ENCODE measurements around the gene RCE1. TPM values are rescaled to one million over a fixed set of nuclear protein-coding genes. Genes with fewer than 3 reads are reported as not detected.
"Not testable (repeated sequence)": the region's sequence is repeated elsewhere in the genome, so short reads cannot be mapped to it uniquely, and the experiment has no call there.

RCE1 gene
- total RNA-seq, 1 experiment from 2014 or later: 43.7 TPM

DNA sequence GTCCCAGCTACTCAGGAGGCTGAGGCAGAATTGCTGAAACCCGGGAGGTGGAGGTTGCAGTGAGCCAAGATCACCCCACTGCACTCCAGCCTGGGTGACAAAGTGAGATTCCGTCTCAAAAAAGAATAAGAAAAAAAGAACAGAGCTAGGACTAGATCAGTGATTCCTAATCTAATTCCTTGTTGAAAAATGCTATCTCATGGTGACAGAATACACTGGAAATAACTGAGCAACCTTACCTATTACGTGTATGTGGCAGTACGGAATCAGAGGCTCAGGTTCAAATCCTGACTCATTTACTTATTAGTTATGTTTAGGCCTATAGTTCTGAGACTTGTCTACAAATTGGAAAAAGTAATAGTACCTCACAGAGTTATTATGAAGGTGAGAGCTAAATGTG is 19.5 kb upstream of the RCE1 start:
- TF ChIP-seq TCF7L2 (IDR thresholded peaks at IDR 0.05; ENCODE audit: low read depth, low read length) (no peak), SIN3A (IDR thresholded peaks at IDR 0.05; ENCODE audit: borderline replicate concordance, insufficient read depth, low read depth, low read length) (no peak), POLR2AphosphoS5 (IDR thresholded peaks at IDR 0.05; ENCODE audit: low read depth, low read length) (no peak)
- TF ChIP-seq, protein P1, sequence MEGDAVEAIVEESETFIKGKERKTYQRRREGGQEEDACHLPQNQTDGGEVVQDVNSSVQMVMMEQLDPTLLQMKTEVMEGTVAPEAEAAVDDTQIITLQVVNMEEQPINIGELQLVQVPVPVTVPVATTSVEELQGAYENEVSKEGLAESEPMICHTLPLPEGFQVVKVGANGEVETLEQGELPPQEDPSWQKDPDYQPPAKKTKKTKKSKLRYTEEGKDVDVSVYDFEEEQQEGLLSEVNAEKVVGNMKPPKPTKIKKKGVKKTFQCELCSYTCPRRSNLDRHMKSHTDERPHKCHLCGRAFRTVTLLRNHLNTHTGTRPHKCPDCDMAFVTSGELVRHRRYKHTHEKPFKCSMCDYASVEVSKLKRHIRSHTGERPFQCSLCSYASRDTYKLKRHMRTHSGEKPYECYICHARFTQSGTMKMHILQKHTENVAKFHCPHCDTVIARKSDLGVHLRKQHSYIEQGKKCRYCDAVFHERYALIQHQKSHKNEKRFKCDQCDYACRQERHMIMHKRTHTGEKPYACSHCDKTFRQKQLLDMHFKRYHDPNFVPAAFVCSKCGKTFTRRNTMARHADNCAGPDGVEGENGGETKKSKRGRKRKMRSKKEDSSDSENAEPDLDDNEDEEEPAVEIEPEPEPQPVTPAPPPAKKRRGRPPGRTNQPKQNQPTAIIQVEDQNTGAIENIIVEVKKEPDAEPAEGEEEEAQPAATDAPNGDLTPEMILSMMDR (IDR thresholded peaks at IDR 0.05): no peak
- TF ChIP-seq, protein P2, sequence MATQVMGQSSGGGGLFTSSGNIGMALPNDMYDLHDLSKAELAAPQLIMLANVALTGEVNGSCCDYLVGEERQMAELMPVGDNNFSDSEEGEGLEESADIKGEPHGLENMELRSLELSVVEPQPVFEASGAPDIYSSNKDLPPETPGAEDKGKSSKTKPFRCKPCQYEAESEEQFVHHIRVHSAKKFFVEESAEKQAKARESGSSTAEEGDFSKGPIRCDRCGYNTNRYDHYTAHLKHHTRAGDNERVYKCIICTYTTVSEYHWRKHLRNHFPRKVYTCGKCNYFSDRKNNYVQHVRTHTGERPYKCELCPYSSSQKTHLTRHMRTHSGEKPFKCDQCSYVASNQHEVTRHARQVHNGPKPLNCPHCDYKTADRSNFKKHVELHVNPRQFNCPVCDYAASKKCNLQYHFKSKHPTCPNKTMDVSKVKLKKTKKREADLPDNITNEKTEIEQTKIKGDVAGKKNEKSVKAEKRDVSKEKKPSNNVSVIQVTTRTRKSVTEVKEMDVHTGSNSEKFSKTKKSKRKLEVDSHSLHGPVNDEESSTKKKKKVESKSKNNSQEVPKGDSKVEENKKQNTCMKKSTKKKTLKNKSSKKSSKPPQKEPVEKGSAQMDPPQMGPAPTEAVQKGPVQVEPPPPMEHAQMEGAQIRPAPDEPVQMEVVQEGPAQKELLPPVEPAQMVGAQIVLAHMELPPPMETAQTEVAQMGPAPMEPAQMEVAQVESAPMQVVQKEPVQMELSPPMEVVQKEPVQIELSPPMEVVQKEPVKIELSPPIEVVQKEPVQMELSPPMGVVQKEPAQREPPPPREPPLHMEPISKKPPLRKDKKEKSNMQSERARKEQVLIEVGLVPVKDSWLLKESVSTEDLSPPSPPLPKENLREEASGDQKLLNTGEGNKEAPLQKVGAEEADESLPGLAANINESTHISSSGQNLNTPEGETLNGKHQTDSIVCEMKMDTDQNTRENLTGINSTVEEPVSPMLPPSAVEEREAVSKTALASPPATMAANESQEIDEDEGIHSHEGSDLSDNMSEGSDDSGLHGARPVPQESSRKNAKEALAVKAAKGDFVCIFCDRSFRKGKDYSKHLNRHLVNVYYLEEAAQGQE (IDR thresholded peaks at IDR 0.05; ENCODE audit: insufficient read depth in 1 of 2, low read depth in 2 of 2, low read length in 1 of 2): no peak
- Histone ChIP-seq H3K9me3 (ENCODE audit: control insufficient read depth, insufficient read depth, low read depth, low read length) (no peaks in the 10 kb centered on the region), H3K27ac (ENCODE audit: low read length) (no peak overlapping the region), H3K27me3 (ENCODE audit: control insufficient read depth, insufficient read depth, low read length) (no peaks in the 10 kb centered on the region), H3K36me3 (ENCODE audit: control insufficient read depth, insufficient read depth, low read length) (no peaks in the 10 kb centered on the region), H3K4me3 (ENCODE audit: low read depth in 2 of 2, low read length in 2 of 2) (no peak overlapping the region), H3K4me1 (ENCODE audit: control insufficient read depth, insufficient read depth, low read length) (no peaks in the 10 kb centered on the region)
- no peak for ATAC-seq
- in situ Hi-C loops (cut with HindIII; ENCODE audit: low pct_unique_long_range_greater_than_20kb, low sequenced_read_pairs): no loop called here
- intact Hi-C loops (cut with micrococcal nuclease; ENCODE audit: unreplicated experiment): no loop called here
- POLR2A ChIA-PET: no interaction called here
- DNase-seq (ENCODE audit: low read depth, low spot score): no peak
- CTCF ChIA-PET: interaction anchor here (0.6 kb wide), 1 partner anchor 32 kb away, joined by 10 read pairs; no protein-coding TSS in a partner anchor
- BruUV-seq (replicated peaks): no TSS peak

DNA sequence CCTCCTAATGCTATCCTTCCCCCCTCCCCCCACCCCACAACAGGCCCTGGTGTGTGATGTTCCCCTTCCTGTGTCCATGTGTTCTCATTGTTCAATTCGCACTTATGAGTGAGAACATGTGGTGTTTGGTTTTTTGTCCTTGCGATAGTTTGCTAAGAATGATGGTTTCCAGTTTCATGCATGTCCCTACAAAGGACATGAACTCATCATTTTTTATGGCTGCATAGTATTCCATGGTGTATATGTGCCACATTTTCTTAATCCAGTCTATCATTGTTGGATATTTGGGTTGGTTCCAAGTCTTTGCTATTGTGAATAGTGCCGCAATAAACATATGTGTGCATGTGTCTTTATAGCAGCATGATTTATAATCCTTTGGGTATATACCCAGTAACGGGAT is 18.7 kb upstream of the RCE1 start:
- H3K27me3 ChIP-seq (ENCODE audit: control insufficient read depth, insufficient read depth, low read length); H3K4me3 ChIP-seq (ENCODE audit: low read depth in 2 of 2, low read length in 2 of 2); in situ Hi-C loops (cut with HindIII; ENCODE audit: low pct_unique_long_range_greater_than_20kb, low sequenced_read_pairs); BruUV-seq (replicated peaks); H3K27ac ChIP-seq (ENCODE audit: low read length); H3K36me3 ChIP-seq (ENCODE audit: control insufficient read depth, insufficient read depth, low read length); POLR2A ChIA-PET; H3K9me3 ChIP-seq (ENCODE audit: control insufficient read depth, insufficient read depth, low read depth, low read length); ATAC-seq; CTCF ChIA-PET; intact Hi-C loops (cut with micrococcal nuclease; ENCODE audit: unreplicated experiment); H3K4me1 ChIP-seq (ENCODE audit: control insufficient read depth, insufficient read depth, low read length); DNase-seq (ENCODE audit: low read depth, low spot score): not testable (repeated sequence)

DNA sequence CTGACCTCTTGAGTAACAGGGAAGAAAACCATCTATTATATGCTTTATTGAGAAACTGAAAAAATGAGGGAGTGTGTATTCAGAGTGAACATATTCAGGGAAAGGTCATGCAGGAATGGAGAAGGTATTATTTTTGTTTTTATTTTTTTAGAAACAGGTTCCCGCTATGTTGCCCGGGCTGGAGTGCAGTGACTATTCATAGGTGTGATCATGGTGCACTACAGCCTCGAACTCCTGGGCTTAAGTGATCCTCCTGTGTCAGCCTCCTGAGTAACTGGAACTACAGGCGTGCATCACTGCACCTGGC is 8.7 kb upstream of the RCE1 start:
- no peaks in the 10 kb centered on the region for H3K4me1 ChIP-seq (ENCODE audit: control insufficient read depth, insufficient read depth, low read length)
- H3K4me3 ChIP-seq (ENCODE audit: low read depth in 2 of 2, low read length in 2 of 2): no peak overlapping the region
- CTCF ChIA-PET: interaction anchor here (0.6 to 1.3 kb wide), 3 partner anchors 114 to 241 kb away, joined by 3 to 5 read pairs (median 3); no protein-coding TSS in a partner anchor
- intact Hi-C loops (cut with micrococcal nuclease; ENCODE audit: unreplicated experiment) (loop anchor here (1.0 kb wide), 1 partner anchor 140 kb away; no protein-coding TSS in a partner anchor), in situ Hi-C loops (cut with HindIII; ENCODE audit: low pct_unique_long_range_greater_than_20kb, low sequenced_read_pairs) (no loop called here)
- no peaks in the 10 kb centered on the region for H3K36me3 ChIP-seq (ENCODE audit: control insufficient read depth, insufficient read depth, low read length)
- no peak overlapping the region for H3K27ac ChIP-seq (ENCODE audit: low read length)
- BruUV-seq (replicated peaks): no TSS peak
- no peak; the same call in 1 of the 2 replicates for ATAC-seq
- TF ChIP-seq POLR2AphosphoS5 (IDR thresholded peaks at IDR 0.05; ENCODE audit: low read depth, low read length) (no peak; the same call in 1 of the 2 replicates), SIN3A (IDR thresholded peaks at IDR 0.05; ENCODE audit: borderline replicate concordance, insufficient read depth, low read depth, low read length) (no peak), TCF7L2 (IDR thresholded peaks at IDR 0.05; ENCODE audit: low read depth, low read length) (no peak)
- no peaks in the 10 kb centered on the region for H3K27me3 ChIP-seq (ENCODE audit: control insufficient read depth, insufficient read depth, low read length)
- no peak for DNase-seq (ENCODE audit: low read depth, low spot score)
- H3K9me3 ChIP-seq (ENCODE audit: control insufficient read depth, insufficient read depth, low read depth, low read length): no peaks in the 10 kb centered on the region
- POLR2A ChIA-PET: no interaction called here

Data from Panc1 (cell line).